ENCODE data around the gene CPNE8. TPM values are rescaled to one million over a fixed set of nuclear protein-coding genes. Genes with fewer than 3 reads are reported as not detected.

The CPNE8 gene
- total and polyA plus RNA-seq, 8 donors, result 2.3 to 36.5 (median 7.3) TPM

- no peak for TF ChIP-seq POLR2AphosphoS5 (IDR thresholded peaks at IDR 0.05)
- TF ChIP-seq POLR2A (IDR thresholded peaks at IDR 0.05), result no peak
- TF ChIP-seq EP300 (IDR thresholded peaks at IDR 0.05), result no peak
- no peak for TF ChIP-seq CTCF (IDR thresholded peaks at IDR 0.05)
- no peak overlapping the region for H3K4me3 ChIP-seq
- H3K27me3 ChIP-seq, result no peaks in the 10 kb centered on the region
- peaks cover 0 to 4% (median 0%) of the 10 kb centered on the region in 4 donors for H3K9me3 ChIP-seq
- intact Hi-C loops (cut with DNase I; ENCODE audit: low total_unique reads), result no loop called here
- DNase-seq, result no peak
- peaks cover 0 to 23% (median 0%) of the 10 kb centered on the region in 4 donors for H3K36me3 ChIP-seq
- no peaks in the 10 kb centered on the region for H3K4me1 ChIP-seq
- H3K27ac ChIP-seq, result no peak overlapping the region
Observed at GRCh38 chr12:38690646-38691045, 214.7 kb downstream of the CPNE8 start.

GRCh38 chr12:38689704-38690103, 215.7 kb downstream of the CPNE8 start:
- Histone ChIP-seq H3K27me3 (no peaks in the 10 kb centered on the region), H3K36me3 (peaks cover 0 to 23% (median 7%) of the 10 kb centered on the region in 4 donors), H3K9me3 (peaks cover 0 to 4% (median 0%) of the 10 kb centered on the region in 4 donors), H3K4me3 (no peak overlapping the region), H3K4me1 (no peaks in the 10 kb centered on the region), H3K27ac (no peak overlapping the region)
- 72 to 89% (median 83%) methylated on average over 5 of the region's 5 CpGs for WGBS, 5 donors
- intact Hi-C loops (cut with DNase I; ENCODE audit: low total_unique reads), result no loop called here
- DNase-seq, result no peak
- no peak for TF ChIP-seq POLR2AphosphoS5 (IDR thresholded peaks at IDR 0.05)
- TF ChIP-seq EP300 (IDR thresholded peaks at IDR 0.05), result no peak
- TF ChIP-seq CTCF (IDR thresholded peaks at IDR 0.05), result no peak
- TF ChIP-seq POLR2A (IDR thresholded peaks at IDR 0.05), result no peak

- DNase-seq, result no peak
- no peak for TF ChIP-seq EP300 (IDR thresholded peaks at IDR 0.05)
- no peak for TF ChIP-seq CTCF (IDR thresholded peaks at IDR 0.05)
- no peak for TF ChIP-seq POLR2A (IDR thresholded peaks at IDR 0.05)
- no peak for TF ChIP-seq POLR2AphosphoS5 (IDR thresholded peaks at IDR 0.05)
- H3K36me3 ChIP-seq, result peaks cover 0 to 23% (median 12%) of the 10 kb centered on the region in 4 donors
- intact Hi-C loops (cut with DNase I; ENCODE audit: low total_unique reads), result no loop called here
- H3K27me3 ChIP-seq, result no peaks in the 10 kb centered on the region
- no peak overlapping the region for H3K4me3 ChIP-seq
- H3K27ac ChIP-seq, result no peak overlapping the region
- WGBS, 5 donors, result 62 to 76% (median 72%) methylated on average over 1 of the region's 1 CpG
- peaks cover 0 to 4% (median 0%) of the 10 kb centered on the region in 4 donors for H3K9me3 ChIP-seq
- H3K4me1 ChIP-seq, result no peaks in the 10 kb centered on the region
Observed at GRCh38 chr12:38689195-38689594, 216.2 kb downstream of the CPNE8 start.

GRCh38 chr12:38682521-38682920, 222.9 kb downstream of the CPNE8 start:
- TF ChIP-seq POLR2A (IDR thresholded peaks at IDR 0.05) (no peak), EP300 (IDR thresholded peaks at IDR 0.05) (no peak), CTCF (IDR thresholded peaks at IDR 0.05) (no peak), POLR2AphosphoS5 (IDR thresholded peaks at IDR 0.05) (no peak)
- 75 to 89% (median 80%) methylated on average over 2 of the region's 2 CpGs for WGBS, 5 donors
- no peak overlapping the region for H3K27ac ChIP-seq
- no peaks in the 10 kb centered on the region for H3K4me1 ChIP-seq
- no peaks in the 10 kb centered on the region for H3K27me3 ChIP-seq
- DNase-seq, result no peak
- no peak overlapping the region for H3K4me3 ChIP-seq
- H3K36me3 ChIP-seq, result peaks cover 0 to 15% (median 12%) of the 10 kb centered on the region in 4 donors
- peaks cover 0 to 4% (median 0%) of the 10 kb centered on the region in 4 donors for H3K9me3 ChIP-seq
- intact Hi-C loops (cut with DNase I; ENCODE audit: low total_unique reads), result no loop called here

Data from stomach (tissue), 9 donors.